Trophoblast cell (in vitro differentiated cells and primary cell): ENCODE measurements around the gene SERGEF.

Experiments
- DNase-seq, 2 donors: peaks; one replicate each; pipeline ENCODE4 v3.0.0-alpha.2; 2016
- H2AFZ ChIP-seq: 2 replicates; pipeline ENCODE4 v1.6.1; 2013; ENCODE audit warnings: low read length, moderate library complexity, mild to moderate bottlenecking; ENCODE audit not compliant: insufficient read depth, poor library complexity
- H2AK5ac ChIP-seq: 2 replicates; pipeline ENCODE4 v1.6.1; 2013; ENCODE audit warnings: mild to moderate bottlenecking, low read length
- H2BK120ac ChIP-seq: 2 replicates; pipeline ENCODE4 v1.6.1; 2013; ENCODE audit warnings: low read length, mild to moderate bottlenecking, moderate library complexity; ENCODE audit not compliant: insufficient read depth, poor library complexity
- H2BK12ac ChIP-seq: 2 replicates; pipeline ENCODE4 v1.6.1; 2013; ENCODE audit warnings: mild to moderate bottlenecking, low read length, moderate library complexity
- H2BK5ac ChIP-seq: 2 replicates; pipeline ENCODE4 v1.6.1; 2013; ENCODE audit warnings: low read length, low read depth, moderate library complexity, mild to moderate bottlenecking; ENCODE audit not compliant: poor library complexity
- H3K14ac ChIP-seq: 2 replicates; pipeline ENCODE4 v1.6.1; 2013; ENCODE audit warnings: mild to moderate bottlenecking, low read length
- H3K18ac ChIP-seq: 2 replicates; pipeline ENCODE4 v1.6.1; 2013; ENCODE audit warnings: mild to moderate bottlenecking, low read length
- H3K23ac ChIP-seq: 2 replicates; pipeline ENCODE4 v1.6.1; 2013; ENCODE audit warnings: low read length
- H3K27ac ChIP-seq: 2 replicates; pipeline ENCODE4 v1.5.1; 2013; ENCODE audit warnings: low read depth, mild to moderate bottlenecking, inconsistent platforms, low read length, moderate library complexity
- H3K27me3 ChIP-seq: 2 replicates; pipeline ENCODE4 v1.6.1; 2013; ENCODE audit warnings: inconsistent platforms, mild to moderate bottlenecking, low read length, moderate library complexity; ENCODE audit not compliant: insufficient read depth
- H3K36me3 ChIP-seq, 2 experiments: 1 replicate in 1 of 2; 2 replicates in 1 of 2; pipeline ENCODE4 v1.6.1; 2013; ENCODE audit warnings: low read length in 2 of 2, mild to moderate bottlenecking in 2 of 2, moderate library complexity in 1 of 2; ENCODE audit not compliant: insufficient read depth in 2 of 2, control insufficient read depth in 1 of 2
- H3K4ac ChIP-seq: 2 replicates; pipeline ENCODE4 v1.6.1; 2013; ENCODE audit warnings: low read depth, mild to moderate bottlenecking, low read length, moderate library complexity
- H3K4me1 ChIP-seq, 2 experiments: 1 replicate in 1 of 2; 2 replicates in 1 of 2; pipeline ENCODE4 v1.6.1; 2013; ENCODE audit warnings: low read length in 2 of 2, mild to moderate bottlenecking in 2 of 2, moderate library complexity in 1 of 2; ENCODE audit not compliant: insufficient read depth in 2 of 2, control insufficient read depth in 1 of 2
- H3K4me2 ChIP-seq: 2 replicates; pipeline ENCODE4 v1.6.1; 2013; ENCODE audit warnings: inconsistent platforms, mild to moderate bottlenecking, low read length, moderate library complexity
- H3K4me3 ChIP-seq: 2 replicates; pipeline ENCODE4 v1.5.1; 2013; ENCODE audit warnings: mild to moderate bottlenecking, low read depth, low read length, inconsistent platforms
- H3K79me1 ChIP-seq: one replicate; pipeline ENCODE4 v1.6.1; 2013; ENCODE audit warnings: low read length
- H3K79me2 ChIP-seq: 2 replicates; pipeline ENCODE4 v1.6.1; 2013; ENCODE audit warnings: low read length, mild to moderate bottlenecking; ENCODE audit not compliant: control insufficient read depth, insufficient read depth, poor library complexity
- H3K9ac ChIP-seq: 2 replicates; pipeline ENCODE4 v1.6.1; 2013; ENCODE audit warnings: mild to moderate bottlenecking, low read length
- H3K9me3 ChIP-seq: 2 replicates; pipeline ENCODE4 v1.6.1; 2013; ENCODE audit warnings: low read depth, mild to moderate bottlenecking, control low read depth, inconsistent platforms, low read length; ENCODE audit not compliant: insufficient read depth
- H4K12ac ChIP-seq: 2 replicates; pipeline ENCODE4 v1.6.1; 2013; ENCODE audit warnings: low read depth, mild to moderate bottlenecking, low read length, moderate library complexity
- H4K8ac ChIP-seq: 2 replicates; pipeline ENCODE4 v1.6.1; 2013; ENCODE audit warnings: low read depth, mild to moderate bottlenecking, low read length, moderate library complexity
- H4K91ac ChIP-seq: one replicate; pipeline ENCODE4 v1.6.1; 2013; ENCODE audit warnings: low read depth, mild to moderate bottlenecking, low read length, moderate library complexity
- WGBS: extraction: QIAGEN DNeasy Blood & Tissue Kit; methylation state at CpG from one replicate; pipeline ENCODE4 v1.1.7; 2013; ENCODE audit warnings: missing lambda C conversion rate; ENCODE audit not compliant: insufficient read length, insufficient coverage; ENCODE audit errors: extremely low coverage; 5-methylcytosine and 5-hydroxymethylcytosine counted together

The SERGEF gene

DNA sequence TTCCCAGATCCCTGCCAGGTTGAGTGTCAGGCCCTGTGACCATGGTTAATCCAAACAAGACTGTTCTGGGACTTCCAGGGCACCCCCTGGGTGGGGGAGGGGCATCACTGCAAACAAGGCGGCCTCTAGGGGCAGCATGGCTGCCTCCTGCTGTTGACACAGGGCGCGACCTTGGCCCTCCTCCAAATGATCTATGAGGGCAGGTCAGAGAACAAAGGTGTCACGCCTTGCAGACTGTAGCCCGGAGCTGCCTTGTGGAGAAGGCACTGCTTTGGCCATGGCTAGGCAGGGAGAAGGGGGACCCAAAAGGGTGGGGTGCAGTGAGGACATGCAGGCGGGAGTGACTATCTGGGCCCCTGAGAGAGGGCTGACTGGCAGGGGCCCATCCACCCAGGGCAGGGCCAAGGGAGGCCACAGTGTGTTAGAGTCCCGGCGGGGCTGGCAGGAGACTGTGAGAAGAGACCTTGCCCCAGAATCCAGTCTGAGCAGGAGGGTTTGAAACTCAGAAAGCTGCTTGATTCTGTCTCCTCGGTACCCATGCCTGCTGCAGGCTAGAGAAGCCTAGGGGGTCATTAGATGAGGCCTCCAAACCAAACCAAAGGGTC lies 242.7 kb downstream of the SERGEF start:
- no peak overlapping the region for H4K8ac ChIP-seq
- no peak overlapping the region for H2BK12ac ChIP-seq
- no peaks in the 10 kb centered on the region for H3K36me3 ChIP-seq
- no peak overlapping the region for H3K23ac ChIP-seq
- H3K4me2 ChIP-seq = no peak overlapping the region
- H2AK5ac ChIP-seq = no peak overlapping the region
- H3K9ac ChIP-seq = no peak overlapping the region
- H3K14ac ChIP-seq = no peak overlapping the region
- no peaks in the 10 kb centered on the region for H3K9me3 ChIP-seq
- no peak overlapping the region for H3K27ac ChIP-seq
- no peak overlapping the region for H3K18ac ChIP-seq
- no peaks in the 10 kb centered on the region for H3K79me1 ChIP-seq
- H3K4ac ChIP-seq = no peak overlapping the region
- H4K91ac ChIP-seq = no peak overlapping the region
- no peak overlapping the region for H2AFZ ChIP-seq
- H3K27me3 ChIP-seq = no peaks in the 10 kb centered on the region
- no peaks in the 10 kb centered on the region for H3K4me1 ChIP-seq
- no peak overlapping the region for H2BK120ac ChIP-seq
- H3K79me2 ChIP-seq = no peaks in the 10 kb centered on the region
- no CpG with 5 or more reads among the region's 9 CpGs for WGBS
- no peak overlapping the region for H2BK5ac ChIP-seq
- peak in 1 of 2 donors; percentile 2 for DNase-seq
- H4K12ac ChIP-seq = no peak overlapping the region
- no peak overlapping the region for H3K4me3 ChIP-seq

DNA sequence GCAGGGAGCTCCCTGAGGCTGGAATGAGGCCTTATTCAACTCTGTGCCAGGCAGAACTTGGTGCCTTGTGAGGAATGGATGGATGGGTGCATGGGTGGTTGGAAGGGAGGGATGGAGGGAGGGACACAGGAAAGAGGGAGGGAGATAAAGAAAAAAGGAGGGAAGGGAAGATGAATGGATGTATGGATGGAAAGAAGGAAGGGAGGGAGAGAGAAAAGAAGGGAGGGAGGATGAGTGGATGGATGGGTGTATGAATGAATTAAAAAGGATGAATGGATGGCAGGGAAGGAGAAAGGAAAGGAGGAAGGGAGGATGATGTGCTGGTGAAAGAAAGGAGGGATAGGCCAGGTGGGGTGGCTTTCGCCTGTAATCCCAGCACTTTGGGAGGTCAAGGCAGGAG lies 243.6 kb downstream of the SERGEF start:
- H3K79me1 ChIP-seq = no peaks in the 10 kb centered on the region
- H2BK120ac ChIP-seq = no peak overlapping the region
- H3K14ac ChIP-seq = no peak overlapping the region
- H2BK5ac ChIP-seq = no peak overlapping the region
- H4K8ac ChIP-seq = no peak overlapping the region
- no peak overlapping the region for H3K4ac ChIP-seq
- H3K4me3 ChIP-seq = no peak overlapping the region
- H2AK5ac ChIP-seq = no peak overlapping the region
- no peak overlapping the region for H2BK12ac ChIP-seq
- H3K4me1 ChIP-seq = no peaks in the 10 kb centered on the region
- no peak for DNase-seq
- H2AFZ ChIP-seq = no peak overlapping the region
- H4K12ac ChIP-seq = no peak overlapping the region
- no peaks in the 10 kb centered on the region for H3K79me2 ChIP-seq
- H4K91ac ChIP-seq = no peak overlapping the region
- H3K36me3 ChIP-seq = no peaks in the 10 kb centered on the region
- no peak overlapping the region for H3K4me2 ChIP-seq
- no CpG with 5 or more reads among the region's 1 CpG for WGBS
- no peak overlapping the region for H3K23ac ChIP-seq
- no peak overlapping the region for H3K27ac ChIP-seq
- H3K27me3 ChIP-seq = no peaks in the 10 kb centered on the region
- H3K9ac ChIP-seq = no peak overlapping the region
- no peaks in the 10 kb centered on the region for H3K9me3 ChIP-seq
- H3K18ac ChIP-seq = no peak overlapping the region

DNA sequence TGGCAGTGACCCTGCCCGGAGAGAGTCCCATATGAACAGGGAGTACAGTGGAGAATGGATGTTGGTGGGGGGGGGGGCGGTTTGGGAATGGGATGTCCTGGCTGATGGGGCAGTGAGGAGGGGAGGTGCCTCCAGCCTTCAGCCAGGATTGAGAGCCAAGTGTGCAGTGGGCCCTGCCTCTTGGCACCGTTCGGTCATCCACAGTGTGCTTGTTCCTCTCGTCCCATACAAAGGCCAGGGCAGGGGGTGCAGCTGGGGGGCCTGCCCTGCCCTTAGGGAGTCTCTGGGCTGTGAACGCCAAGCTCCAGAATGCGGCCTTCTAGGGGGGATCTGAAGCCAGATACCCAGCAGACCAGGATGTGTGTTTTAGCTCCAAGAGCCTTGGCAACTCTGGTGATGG lies 244.3 kb downstream of the SERGEF start:
- no peak overlapping the region for H3K9ac ChIP-seq
- H3K9me3 ChIP-seq = no peaks in the 10 kb centered on the region
- H3K36me3 ChIP-seq = no peaks in the 10 kb centered on the region
- H3K14ac ChIP-seq = no peak overlapping the region
- no peak overlapping the region for H3K18ac ChIP-seq
- H3K27me3 ChIP-seq = no peaks in the 10 kb centered on the region
- H2BK12ac ChIP-seq = no peak overlapping the region
- H2BK120ac ChIP-seq = no peak overlapping the region
- no peaks in the 10 kb centered on the region for H3K4me1 ChIP-seq
- no peak overlapping the region for H2AFZ ChIP-seq
- no CpG with 5 or more reads among the region's 7 CpGs for WGBS
- no peaks in the 10 kb centered on the region for H3K79me2 ChIP-seq
- H3K4me2 ChIP-seq = no peak overlapping the region
- H4K12ac ChIP-seq = no peak overlapping the region
- no peak overlapping the region for H3K27ac ChIP-seq
- no peak overlapping the region for H4K8ac ChIP-seq
- no peak overlapping the region for H2BK5ac ChIP-seq
- H3K4me3 ChIP-seq = no peak overlapping the region
- no peak overlapping the region for H2AK5ac ChIP-seq
- H3K23ac ChIP-seq = no peak overlapping the region
- no peaks in the 10 kb centered on the region for H3K79me1 ChIP-seq
- DNase-seq = no peak
- no peak overlapping the region for H4K91ac ChIP-seq
- H3K4ac ChIP-seq = no peak overlapping the region

- H3K4me1 ChIP-seq = no peaks in the 10 kb centered on the region
- H2BK120ac ChIP-seq = no peak overlapping the region
- WGBS = no CpG with 5 or more reads among the region's 2 CpGs
- H3K18ac ChIP-seq = no peak overlapping the region
- H3K4me2 ChIP-seq = no peak overlapping the region
- no peak overlapping the region for H4K12ac ChIP-seq
- no peak overlapping the region for H4K8ac ChIP-seq
- H3K4ac ChIP-seq = no peak overlapping the region
- H3K9me3 ChIP-seq = no peaks in the 10 kb centered on the region
- no peaks in the 10 kb centered on the region for H3K79me2 ChIP-seq
- no peak overlapping the region for H3K4me3 ChIP-seq
- H3K23ac ChIP-seq = no peak overlapping the region
- no peak overlapping the region for H2AK5ac ChIP-seq
- no peak overlapping the region for H4K91ac ChIP-seq
- no peak overlapping the region for H3K27ac ChIP-seq
- no peak overlapping the region for H2BK12ac ChIP-seq
- no peak overlapping the region for H3K14ac ChIP-seq
- H3K9ac ChIP-seq = no peak overlapping the region
- no peaks in the 10 kb centered on the region for H3K27me3 ChIP-seq
- no peak overlapping the region for H2AFZ ChIP-seq
- no peaks in the 10 kb centered on the region for H3K36me3 ChIP-seq
- no peak overlapping the region for H2BK5ac ChIP-seq
- no peaks in the 10 kb centered on the region for H3K79me1 ChIP-seq
- DNase-seq = no peak
Observed at GRCh38 chr11:17767914-17768313, 244.9 kb downstream of the SERGEF start.
